Esophagus squamous epithelium (tissue), 5 donors: Measurements from ENCODE around the gene NHSL2. TPM values are rescaled to one million over a fixed set of nuclear protein-coding genes. Genes with fewer than 3 reads are reported as not detected.
"Not testable (repeated sequence)": the region's sequence is repeated elsewhere in the genome, so short reads cannot be mapped to it uniquely, and the experiment has no call there.

Experiments used
- DNase-seq: peaks from one replicate; lab custom pipeline; 2025; lab: John Stamatoyannopoulos, UW
- H3K27ac ChIP-seq, 4 donors: fragments of 200-600 bp; sonication (generic); one replicate each; pipeline ENCODE4 v1.5.1; 2016 to 2019; ENCODE audit warnings: mild to moderate bottlenecking in 1 of 4
- H3K27me3 ChIP-seq, 4 donors: fragments of 200-600 bp; sonication (generic); 1 replicate in 3 of 4; 2 replicates in 1 of 4; pipeline versions ENCODE4 v1.5.1 to v1.6.0; 2017 to 2021; ENCODE audit warnings: antibody characterized with exemption in 1 of 4
- H3K36me3 ChIP-seq, 3 donors: fragments of 200-600 bp; sonication (generic); one replicate each; pipeline ENCODE4 v1.5.1; 2016 to 2019
- H3K4me1 ChIP-seq, 3 donors: fragments of 200-600 bp; sonication (generic); one replicate each; pipeline ENCODE4 v1.5.1; 2017 to 2019
- H3K4me3 ChIP-seq, 4 donors: fragments of 200-600 bp; sonication (generic); 1 replicate in 3 of 4; 2 replicates in 1 of 4; pipeline ENCODE4 v1.5.1; 2016 to 2019; ENCODE audit warnings: mild to moderate bottlenecking in 2 of 4, moderate library complexity in 1 of 4
- H3K9me3 ChIP-seq, 3 donors: fragments of 200-600 bp; sonication (generic); one replicate each; pipeline ENCODE4 v1.5.1; 2016 to 2019
- CTCF ChIP-seq, 6 experiments: fragments of 450-650 bp in 4 of 6; fragments of 200-600 bp in 2 of 6; sonication (generic) in 2 of 6; IDR thresholded peaks; one replicate each; pipeline ENCODE4 v1.5.1; 2016 to 2019; ENCODE audit warnings: antibody characterized with exemption in 6 of 6, mild to moderate bottlenecking in 4 of 6, moderate library complexity in 4 of 6
- POLR2A ChIP-seq, 4 donors: fragments of 450-650 bp; IDR thresholded peaks; one replicate each; pipeline ENCODE4 v1.6.1; 2017; ENCODE audit warnings: antibody characterized with exemption in 4 of 4, mild to moderate bottlenecking in 4 of 4, moderate library complexity in 3 of 4
- WGBS, 2 donors: methylation state at CpG; one replicate each; pipeline ENCODE4 v1.1.5; 2018; 5-methylcytosine and 5-hydroxymethylcytosine counted together
- intact Hi-C: fragments of 100-400 bp; cut with DNase I; formaldehyde crosslinking; loops from one replicate; pipeline ENCODE4 v1.15.0; 2022
- total RNA-seq, 4 donors: library from RNA; depleted of rRNA; stranded (reverse); fragments of >200 nt; gene quantifications; one replicate each; pipeline ENCODE4 v1.1.0, GENCODE V29; 2016
- donor health status: DM: yes; HTN: yes; CAD: no.

The NHSL2 gene
- total RNA-seq, 4 donors from 2014 or later = 0.23 to 7.1 (median 1.6) TPM

- no peaks in the 10 kb centered on the region for H3K27me3 ChIP-seq
- no peaks in the 10 kb centered on the region for H3K36me3 ChIP-seq
- H3K9me3 ChIP-seq = no peaks in the 10 kb centered on the region
- no peak for TF ChIP-seq POLR2A (IDR thresholded peaks at IDR 0.05)
- TF ChIP-seq CTCF (IDR thresholded peaks at IDR 0.05) = no peak
- H3K4me3 ChIP-seq = no peak overlapping the region
- H3K4me1 ChIP-seq = peaks cover 0 to 4% (median 0%) of the 10 kb centered on the region in 3 donors
- intact Hi-C loops = no loop called here
- DNase-seq = no peak
- H3K27ac ChIP-seq = no peak overlapping the region
- WGBS, 2 donors = 44% methylated on average over 2 of the region's 2 CpGs; no CpG with 5 or more reads in 1 of the 2 donors
These were observed 43.8 kb downstream of the NHSL2 start for GRCh38 chrX:71954458-71954857.

- Histone ChIP-seq H3K9me3 (peaks cover 0 to 3% (median 0%) of the 10 kb centered on the region in 3 donors), H3K4me1 (peaks cover 0 to 4% (median 0%) of the 10 kb centered on the region in 3 donors), H3K27me3 (no peaks in the 10 kb centered on the region), H3K36me3 (no peaks in the 10 kb centered on the region), H3K4me3 (no peak overlapping the region), H3K27ac (no peak overlapping the region)
- DNase-seq = no peak
- TF ChIP-seq POLR2A (IDR thresholded peaks at IDR 0.05) = no peak
- TF ChIP-seq CTCF (IDR thresholded peaks at IDR 0.05) = no peak
- intact Hi-C loops = no loop called here
- 64 to 80% methylated on average over 3 to 7 of the region's 7 CpGs for WGBS, 2 donors
These were observed 45.0 kb downstream of the NHSL2 start for GRCh38 chrX:71955530-71956120.

DNA sequence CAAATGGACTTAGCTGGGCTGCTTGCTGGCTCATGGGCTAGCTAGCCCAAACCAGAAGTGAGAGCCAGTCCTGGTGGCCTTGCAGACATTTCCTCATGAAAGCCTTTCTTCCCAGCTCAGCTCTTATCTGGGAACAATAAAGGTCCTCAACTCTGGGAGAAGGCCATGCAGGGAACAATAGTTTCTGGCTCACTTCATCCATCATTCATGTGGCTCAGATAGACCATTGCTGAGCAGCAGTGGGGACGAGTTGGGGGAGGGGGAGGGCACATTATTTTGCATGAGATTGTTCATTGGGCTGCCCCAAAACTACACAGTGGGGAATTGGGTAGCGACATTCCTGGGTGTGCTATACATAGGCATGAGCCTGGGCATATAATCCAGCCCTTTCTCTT is 47.6 kb downstream of the NHSL2 start:
- no peak for TF ChIP-seq POLR2A (IDR thresholded peaks at IDR 0.05)
- no peak for TF ChIP-seq CTCF (IDR thresholded peaks at IDR 0.05)
- Histone ChIP-seq H3K9me3 (peaks cover 0 to 4% (median 0%) of the 10 kb centered on the region in 3 donors), H3K27me3 (no peaks in the 10 kb centered on the region), H3K27ac (no peak overlapping the region), H3K4me1 (peaks cover 0 to 4% (median 0%) of the 10 kb centered on the region in 3 donors), H3K36me3 (no peaks in the 10 kb centered on the region), H3K4me3 (no peak overlapping the region)
- WGBS, 2 donors = 80 to 90% methylated on average over 1 to 2 of the region's 2 CpGs
- intact Hi-C loops = no loop called here
- no peak for DNase-seq

- H3K4me3 ChIP-seq, H3K36me3 ChIP-seq, intact Hi-C loops, H3K4me1 ChIP-seq, H3K27ac ChIP-seq, H3K27me3 ChIP-seq, H3K9me3 ChIP-seq, DNase-seq: not testable (repeated sequence)
These were observed 53.5 kb downstream of the NHSL2 start for GRCh38 chrX:71964184-71964583.

DNA sequence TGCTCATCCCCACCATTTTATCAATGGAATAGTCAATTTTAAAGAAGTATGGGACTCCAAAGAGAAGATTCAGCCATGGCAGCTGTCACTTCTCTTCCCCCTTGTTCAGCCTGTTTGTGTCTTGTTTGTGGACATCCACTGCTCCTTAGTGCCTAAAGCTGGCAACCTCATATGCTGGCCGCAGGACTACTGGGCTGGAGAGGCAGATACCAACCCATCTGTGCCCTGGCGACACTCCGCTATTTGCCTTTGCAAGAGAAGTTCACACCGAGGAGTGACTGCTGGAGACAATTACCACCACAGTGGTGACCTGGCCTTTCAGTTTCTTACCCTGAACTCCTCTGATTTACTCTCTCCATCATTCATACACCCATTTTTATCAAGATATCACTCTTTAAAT is 64.3 kb downstream of the NHSL2 start:
- no peak for DNase-seq
- Histone ChIP-seq H3K9me3 (no peaks in the 10 kb centered on the region), H3K27me3 (no peaks in the 10 kb centered on the region), H3K4me1 (no peaks in the 10 kb centered on the region), H3K36me3 (no peaks in the 10 kb centered on the region), H3K4me3 (no peak overlapping the region), H3K27ac (no peak overlapping the region)
- 76 to 80% methylated on average over 1 to 4 of the region's 4 CpGs for WGBS, 2 donors
- intact Hi-C loops = no loop called here
- TF ChIP-seq POLR2A (IDR thresholded peaks at IDR 0.05) = no peak
- TF ChIP-seq CTCF (IDR thresholded peaks at IDR 0.05) = no peak

- Histone ChIP-seq H3K9me3 (no peaks in the 10 kb centered on the region), H3K4me3 (no peak overlapping the region), H3K27ac (no peak overlapping the region), H3K4me1 (no peaks in the 10 kb centered on the region), H3K36me3 (no peaks in the 10 kb centered on the region), H3K27me3 (no peaks in the 10 kb centered on the region)
- WGBS, 2 donors = 30 to 57% methylated on average over 2 of the region's 3 CpGs
- TF ChIP-seq CTCF (IDR thresholded peaks at IDR 0.05) = no peak
- no peak for TF ChIP-seq POLR2A (IDR thresholded peaks at IDR 0.05)
- no peak for DNase-seq
- intact Hi-C loops = no loop called here
These were observed 66.1 kb downstream of the NHSL2 start for GRCh38 chrX:71976753-71977152.
